GM13976 (cell line): Measurements from ENCODE around the gene HMGCL.
"Not testable (repeated sequence)": the region's sequence is repeated elsewhere in the genome, so short reads cannot be mapped to it uniquely, and the experiment has no call there.

Source experiments
- DNase-seq: peaks from one replicate; pipeline ENCODE4 v3.0.0; 2012; ENCODE audit warnings: low spot score
- CTCF ChIP-seq: IDR thresholded peaks from 2 replicates; pipeline ENCODE4 v1.5.1; 2012; ENCODE audit warnings: borderline replicate concordance, mild to moderate bottlenecking; ENCODE audit not compliant: insufficient read depth; ENCODE audit errors: extremely low read depth, missing control alignments, control extremely low read depth
- in situ Hi-C: fragments of 300-500 bp; cut with MboI; formaldehyde crosslinking; loops from one replicate; pipeline ENCODE4 v1.12.0; 2022; ENCODE audit warnings: low sequenced_read_pairs, mixed read lengths, inconsistent platforms; ENCODE audit not compliant: unreplicated experiment

The HMGCL gene

GRCh38 chr1:23865543-23865930, 40.3 kb upstream of the HMGCL start:
- no peak for TF ChIP-seq CTCF
- DNase-seq: no peak
- in situ Hi-C loops: no loop called here

- in situ Hi-C loops: no loop called here
- TF ChIP-seq CTCF: no peak
- DNase-seq: no peak
These were observed 39.7 kb upstream of the HMGCL start for GRCh38 chr1:23864801-23865542.

GRCh38 chr1:23862640-23863039, 37.4 kb upstream of the HMGCL start:
- no peak for TF ChIP-seq CTCF
- DNase-seq: no peak
- in situ Hi-C loops: no loop called here

- in situ Hi-C loops: no loop called here
- peak; percentile 14 for TF ChIP-seq CTCF
- DNase-seq: no peak
These were observed 29.3 kb upstream of the HMGCL start for GRCh38 chr1:23854568-23854967.

- DNase-seq, in situ Hi-C loops: not testable (repeated sequence)
These were observed 27.9 kb upstream of the HMGCL start for GRCh38 chr1:23853124-23853523.

- DNase-seq, in situ Hi-C loops: not testable (repeated sequence)
These were observed 26.2 kb upstream of the HMGCL start for GRCh38 chr1:23851406-23851805.

- no peak for DNase-seq
- TF ChIP-seq CTCF: no peak
- in situ Hi-C loops: no loop called here
These were observed 23.7 kb upstream of the HMGCL start for GRCh38 chr1:23848673-23849616.

GRCh38 chr1:23847482-23848095, 22.4 kb upstream of the HMGCL start:
- DNase-seq, in situ Hi-C loops: not testable (repeated sequence)
